B cell (primary cell): Measurements from ENCODE around the gene SLC16A14. TPM values are rescaled to one million over a fixed set of nuclear protein-coding genes. Genes with fewer than 3 reads are reported as not detected.
A peak's percentile ranks its signal among the peaks of the same experiment; 100 is the strongest.

ENCODE experiments used
- ATAC-seq: fragments of 200-7000 bp; cut with Tn5 transposase; one replicate; pipeline ENCODE4 v1.10.0; 2021; ENCODE audit warnings: low read depth, mild to moderate bottlenecking, moderate number of reproducible peaks, moderate library complexity
- CTCF ChIA-PET: fragments of 350-600 bp; sonication (Branson Sonifier 250); formaldehyde crosslinking; loops from one replicate; lab custom pipeline; 2021; ENCODE audit warnings: antibody characterized with exemption, inconsistent platforms; lab: Charles Lee
- POLR2A ChIA-PET: fragments of 350-600 bp; sonication (Branson Sonifier 250); formaldehyde crosslinking; loops from one replicate; lab custom pipeline; 2021; ENCODE audit warnings: antibody characterized with exemption; lab: Charles Lee
- DNase-seq: peaks from one replicate; pipeline ENCODE4 v3.0.0; 2013
- H2AFZ ChIP-seq: 2 replicates; pipeline ENCODE4 v1.6.1; 2012; ENCODE audit warnings: mild to moderate bottlenecking, low read depth, low read length; ENCODE audit not compliant: insufficient read depth, poor library complexity, severe bottlenecking
- H3K27ac ChIP-seq, 2 donors: 1 replicate in 1 of 2; 2 replicates in 1 of 2; pipeline ENCODE4 v1.5.1; 2012 to 2013; ENCODE audit warnings: low read length in 2 of 2, mild to moderate bottlenecking in 2 of 2, moderate library complexity in 1 of 2
- H3K27me3 ChIP-seq, 4 experiments: fragments of 200-600 bp in 1 of 4; sonication (generic) in 1 of 4; replicated peaks in 1 of 4; 1 replicate in 2 of 4; 2 replicates in 2 of 4; pipeline versions ENCODE4 v1.6.1 to v1.7.0; 2013 to 2016; ENCODE audit warnings: low read length in 3 of 4, mild to moderate bottlenecking in 2 of 4, mixed read lengths in 1 of 4, moderate library complexity in 1 of 4; ENCODE audit not compliant: insufficient read depth in 4 of 4, control insufficient read depth in 3 of 4; ENCODE audit errors: control extremely low read depth in 1 of 4
- H3K36me3 ChIP-seq, 2 experiments: replicated peaks in 1 of 2; 1 replicate in 1 of 2; 2 replicates in 1 of 2; pipeline versions ENCODE4 v1.6.1 to v1.7.1; 2013; ENCODE audit warnings: low read length in 1 of 2; ENCODE audit not compliant: insufficient read depth in 2 of 2, control insufficient read depth in 1 of 2; ENCODE audit errors: control extremely low read depth in 1 of 2, extremely low read depth in 1 of 2
- H3K4me1 ChIP-seq, 2 donors: fragments of 200-600 bp in 1 of 2; sonication (generic) in 1 of 2; 1 replicate in 1 of 2; 2 replicates in 1 of 2; pipeline versions ENCODE4 v1.5.1 to v1.6.1; 2013 to 2017; ENCODE audit warnings: low read length in 2 of 2; ENCODE audit not compliant: control insufficient read depth in 2 of 2, insufficient read depth in 2 of 2
- H3K4me2 ChIP-seq: replicated peaks from 2 replicates; pipeline ENCODE3; 2012; ENCODE audit warnings: mild to moderate bottlenecking, low read depth, low read length; ENCODE audit not compliant: poor library complexity, severe bottlenecking
- H3K4me3 ChIP-seq, 5 experiments: fragments of 200-600 bp in 1 of 5; sonication (generic) in 1 of 5; 1 replicate in 3 of 5; 2 replicates in 2 of 5; pipeline versions ENCODE4 v1.5.1 to v1.7.0; 2011 to 2016; ENCODE audit warnings: low read length in 4 of 5, mild to moderate bottlenecking in 4 of 5, low read depth in 2 of 5, control low read depth in 1 of 5, moderate library complexity in 1 of 5; ENCODE audit not compliant: insufficient read depth in 1 of 5; ENCODE audit errors: control extremely low read depth in 1 of 5, extremely low read depth in 1 of 5
- H3K79me2 ChIP-seq: fragments of 200-600 bp; sonication (generic); one replicate; pipeline ENCODE4 v1.6.0; 2016; ENCODE audit warnings: low read length; ENCODE audit not compliant: control insufficient read depth, insufficient read depth
- H3K9ac ChIP-seq: fragments of 200-600 bp; sonication (generic); 2 replicates; pipeline ENCODE4 v1.6.1; 2017; ENCODE audit warnings: mild to moderate bottlenecking, low read length, moderate library complexity
- H3K9me3 ChIP-seq, 3 donors: one replicate each; pipeline versions ENCODE4 v1.6.1 to v1.7.1; 2013; ENCODE audit warnings: low read length in 2 of 3; ENCODE audit not compliant: control insufficient read depth in 2 of 3, insufficient read depth in 1 of 3; ENCODE audit errors: control extremely low read depth in 1 of 3
- H4K20me1 ChIP-seq: 2 replicates; pipeline ENCODE4 v1.6.0; 2012; ENCODE audit warnings: mild to moderate bottlenecking, low read length; ENCODE audit not compliant: insufficient read depth, control insufficient read depth, poor library complexity, severe bottlenecking
- H3K27ac Mint-ChIP-seq: one replicate; pipeline ENCODE4 v1.8.0; 2021; ENCODE audit warnings: mixed read lengths
- H3K27me3 Mint-ChIP-seq: one replicate; pipeline ENCODE4 v1.8.0; 2021; ENCODE audit warnings: mixed read lengths
- H3K4me1 Mint-ChIP-seq: one replicate; pipeline ENCODE4 v1.8.0; 2021; ENCODE audit warnings: mixed read lengths
- H3K4me3 Mint-ChIP-seq: one replicate; pipeline ENCODE4 v1.8.0; 2021; ENCODE audit warnings: mixed read lengths
- H3K9me3 Mint-ChIP-seq: one replicate; pipeline ENCODE4 v1.8.0; 2022; ENCODE audit warnings: mixed read lengths; ENCODE audit not compliant: insufficient read depth
- EZH2 ChIP-seq: IDR thresholded peaks from 2 replicates; pipeline ENCODE4 v1.6.1; 2012; ENCODE audit warnings: borderline replicate concordance, low read depth, mild to moderate bottlenecking, moderate library complexity, low read length; ENCODE audit not compliant: insufficient read depth, poor library complexity, severe bottlenecking
- WGBS: methylation state at CpG from one replicate; pipeline ENCODE4 v1.1.5; 2013; ENCODE audit warnings: missing lambda C conversion rate; ENCODE audit not compliant: insufficient coverage; 5-methylcytosine and 5-hydroxymethylcytosine counted together
- intact Hi-C: fragments of 100-400 bp; cut with micrococcal nuclease; formaldehyde crosslinking; loops from one replicate; pipeline ENCODE4 v1.10.0; 2022
- polyA minus RNA-seq: library from RNA; depleted of rRNA, polyadenylated mRNA; stranded (reverse); fragments of >200 nt; gene quantifications from 2 replicates; pipeline ENCODE4 v1.2.3, GENCODE V29; 2012
- polyA plus RNA-seq: library from polyadenylated mRNA; depleted of rRNA; stranded (reverse); fragments of >200 nt; gene quantifications from 2 replicates; pipeline ENCODE4 v1.2.3, GENCODE V29; 2012
- total RNA-seq, 2 donors: library from RNA; stranded (reverse); fragments of 120-200 nt in 1 of 2; gene quantifications; 1 replicate in 1 of 2; 2 replicates in 1 of 2; pipeline versions ENCODE4 v1.2.3 to v1.2.4, GENCODE V29; 2013 to 2022
- TF ChIP-seq, protein P1 (sequence below): fragments of 200-600 bp; IDR thresholded peaks from one replicate; pipeline ENCODE4 v1.8.0; 2022; ENCODE audit warnings: antibody characterized with exemption, mild to moderate bottlenecking

SLC16A14 gene, protein sequence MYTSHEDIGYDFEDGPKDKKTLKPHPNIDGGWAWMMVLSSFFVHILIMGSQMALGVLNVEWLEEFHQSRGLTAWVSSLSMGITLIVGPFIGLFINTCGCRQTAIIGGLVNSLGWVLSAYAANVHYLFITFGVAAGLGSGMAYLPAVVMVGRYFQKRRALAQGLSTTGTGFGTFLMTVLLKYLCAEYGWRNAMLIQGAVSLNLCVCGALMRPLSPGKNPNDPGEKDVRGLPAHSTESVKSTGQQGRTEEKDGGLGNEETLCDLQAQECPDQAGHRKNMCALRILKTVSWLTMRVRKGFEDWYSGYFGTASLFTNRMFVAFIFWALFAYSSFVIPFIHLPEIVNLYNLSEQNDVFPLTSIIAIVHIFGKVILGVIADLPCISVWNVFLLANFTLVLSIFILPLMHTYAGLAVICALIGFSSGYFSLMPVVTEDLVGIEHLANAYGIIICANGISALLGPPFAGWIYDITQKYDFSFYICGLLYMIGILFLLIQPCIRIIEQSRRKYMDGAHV
- total RNA-seq: 2.4 and 2.7 TPM in 2 replicates
- 0.86 TPM for total RNA-seq (2013)
- polyA plus RNA-seq: 0.18 and 0.26 TPM in 2 replicates
- 0.26 and 0.64 TPM in 2 replicates for polyA minus RNA-seq

DNA sequence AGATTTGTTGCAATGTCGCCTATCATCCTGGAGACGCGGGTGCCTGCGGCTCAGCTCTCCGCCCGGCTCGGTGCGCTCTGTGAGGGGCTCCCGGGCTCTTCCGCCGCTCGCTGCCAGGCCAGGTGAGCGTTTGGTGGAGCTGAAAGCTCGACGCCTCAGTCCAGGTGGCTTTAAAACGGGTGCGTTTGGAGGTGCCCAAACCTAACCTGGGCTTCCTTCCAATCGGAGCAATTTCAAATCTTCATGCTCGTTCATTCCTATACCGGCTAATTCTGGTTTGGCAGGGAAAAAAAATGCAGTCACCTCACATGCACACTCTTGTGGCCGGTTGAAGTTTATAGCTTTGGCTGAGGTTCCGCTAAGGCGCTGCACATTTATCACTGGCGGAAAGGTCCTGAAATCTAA lies at the start of gene SLC16A14:
SLC16A14 (minus strand) TSS at position 274 of the 405 bp plus-strand sequence. CDS start 9,572 bp downstream, outside the sequence.
- TF ChIP-seq, protein P1, sequence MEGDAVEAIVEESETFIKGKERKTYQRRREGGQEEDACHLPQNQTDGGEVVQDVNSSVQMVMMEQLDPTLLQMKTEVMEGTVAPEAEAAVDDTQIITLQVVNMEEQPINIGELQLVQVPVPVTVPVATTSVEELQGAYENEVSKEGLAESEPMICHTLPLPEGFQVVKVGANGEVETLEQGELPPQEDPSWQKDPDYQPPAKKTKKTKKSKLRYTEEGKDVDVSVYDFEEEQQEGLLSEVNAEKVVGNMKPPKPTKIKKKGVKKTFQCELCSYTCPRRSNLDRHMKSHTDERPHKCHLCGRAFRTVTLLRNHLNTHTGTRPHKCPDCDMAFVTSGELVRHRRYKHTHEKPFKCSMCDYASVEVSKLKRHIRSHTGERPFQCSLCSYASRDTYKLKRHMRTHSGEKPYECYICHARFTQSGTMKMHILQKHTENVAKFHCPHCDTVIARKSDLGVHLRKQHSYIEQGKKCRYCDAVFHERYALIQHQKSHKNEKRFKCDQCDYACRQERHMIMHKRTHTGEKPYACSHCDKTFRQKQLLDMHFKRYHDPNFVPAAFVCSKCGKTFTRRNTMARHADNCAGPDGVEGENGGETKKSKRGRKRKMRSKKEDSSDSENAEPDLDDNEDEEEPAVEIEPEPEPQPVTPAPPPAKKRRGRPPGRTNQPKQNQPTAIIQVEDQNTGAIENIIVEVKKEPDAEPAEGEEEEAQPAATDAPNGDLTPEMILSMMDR: no peak
- no peak for TF ChIP-seq EZH2
- no peaks in the 10 kb centered on the region for H3K79me2 ChIP-seq
- peak within 1 kb of the TSS; percentile 95 for H3K4me2 ChIP-seq
- CTCF ChIA-PET: interaction anchor here (0.9 to 4.6 kb wide), 10 partner anchors 13 to 730 kb away, joined by 3 to 42 read pairs (median 4); no protein-coding TSS in a partner anchor
- peak within 1 kb of the TSS; percentile 65 for H3K9ac ChIP-seq
- peaks cover 1% of the 10 kb centered on the region for H3K9me3 Mint-ChIP-seq
- 3% methylated on average over 23 of the region's 24 CpGs for WGBS
- H2AFZ ChIP-seq: peak within 1 kb of the TSS; percentile 86
- peak; percentile 2 for ATAC-seq
- DNase-seq: peak; percentile 62
- H3K4me3 ChIP-seq: peak within 1 kb of the TSS; percentile 47 to 76 (median 67)
- H3K27ac ChIP-seq: no peak within 1 kb of the TSS
- H3K4me3 Mint-ChIP-seq: peak within 1 kb of the TSS; percentile 96
- peaks cover 13% of the 10 kb centered on the region for H3K27me3 Mint-ChIP-seq
- peak within 1 kb of the TSS; percentile 83 for H3K27ac Mint-ChIP-seq
- no peaks in the 10 kb centered on the region for H3K36me3 ChIP-seq
- H4K20me1 ChIP-seq: no peaks in the 10 kb centered on the region
- no peaks in the 10 kb centered on the region for H3K9me3 ChIP-seq
- peaks cover 8 to 18% of the 10 kb centered on the region in 2 donors for H3K4me1 ChIP-seq
- POLR2A ChIA-PET: interaction anchor here (0.7 kb wide), 1 partner anchor 572 kb away, joined by 3 read pairs; no protein-coding TSS in a partner anchor
- intact Hi-C loops: loop anchor here (2.0 to 10.0 kb wide), 4 partner anchors 60 to 644 kb away; partner anchors contain the start of genes CAB39 and SP100
- peaks cover 20% of the 10 kb centered on the region for H3K4me1 Mint-ChIP-seq
- peaks cover 0 to 9% (median 2%) of the 10 kb centered on the region in 4 experiments for H3K27me3 ChIP-seq
